GM10248 (cell line): ENCODE results near the gene ARHGEF7.

Experiments used
- CTCF ChIA-PET: fragments of 300-600 bp; sonication (Branson Sonifier 250); formaldehyde crosslinking; extraction: SDS; loops from one replicate; lab custom pipeline; 2021; ENCODE audit warnings: antibody characterized with exemption; lab: Yijun Ruan, JAX
- POLR2A ChIA-PET: fragments of 350-650 bp; sonication (Branson Sonifier 250); formaldehyde crosslinking; extraction: SDS; loops from one replicate; lab custom pipeline; 2020; ENCODE audit warnings: antibody characterized with exemption; lab: Yijun Ruan, JAX
- DNase-seq: peaks from one replicate; pipeline ENCODE4 v3.0.0; 2012; ENCODE audit errors: extremely low spot score
- CTCF ChIP-seq: IDR thresholded peaks from 2 replicates; pipeline ENCODE4 v1.5.1; 2012; ENCODE audit warnings: mild to moderate bottlenecking, low read depth; ENCODE audit errors: extremely low read depth, missing control alignments, control extremely low read depth

Gene ARHGEF7

GRCh38 chr13:111092685-111093084 lies 22.4 kb upstream of the ARHGEF7 start:
- no peak for DNase-seq
- no peak for TF ChIP-seq CTCF
- ChIA-PET CTCF (no interaction called here), POLR2A (no interaction called here)

GRCh38 chr13:111093136-111093535 lies 22.0 kb upstream of the ARHGEF7 start:
- POLR2A ChIA-PET = no interaction called here
- CTCF ChIA-PET = no interaction called here
- DNase-seq = no peak
- no peak for TF ChIP-seq CTCF

- TF ChIP-seq CTCF = no peak
- no peak for DNase-seq
- CTCF ChIA-PET = interaction anchor here (3.2 kb wide), 1 partner anchor 25 kb away, joined by 15 read pairs; no protein-coding TSS in a partner anchor
- POLR2A ChIA-PET = no interaction called here
Observed at GRCh38 chr13:111093634-111094033, 21.5 kb upstream of the ARHGEF7 start.

- no peak for DNase-seq
- no peak for TF ChIP-seq CTCF
- ChIA-PET POLR2A (interaction anchor here (0.5 kb wide), 1 partner anchor 186 kb away, joined by 3 read pairs; no protein-coding TSS in a partner anchor), CTCF (interaction anchor here (1.0 to 3.2 kb wide), 2 partner anchors 10 to 27 kb away, joined by 4 to 15 read pairs; no protein-coding TSS in a partner anchor)
Observed at GRCh38 chr13:111095031-111095840, 19.9 kb upstream of the ARHGEF7 start.

GRCh38 chr13:111095911-111096501 lies 19.1 kb upstream of the ARHGEF7 start:
- POLR2A ChIA-PET = no interaction called here
- CTCF ChIA-PET = interaction anchor here (3.2 kb wide), 1 partner anchor 28 kb away, joined by 15 read pairs; no protein-coding TSS in a partner anchor
- TF ChIP-seq CTCF = no peak
- no peak for DNase-seq

GRCh38 chr13:111099290-111099689 lies 15.8 kb upstream of the ARHGEF7 start:
- DNase-seq = no peak
- CTCF ChIA-PET = interaction anchor here (1.4 kb wide), 1 partner anchor 17 kb away, joined by 3 read pairs; no protein-coding TSS in a partner anchor
- no peak for TF ChIP-seq CTCF
- POLR2A ChIA-PET = no interaction called here
